ENCODE results near the gene PLD6.
"Not testable (repeated sequence)": the region's sequence is repeated elsewhere in the genome, so short reads cannot be mapped to it uniquely, and the experiment has no call there.

PLD6 gene

DNA sequence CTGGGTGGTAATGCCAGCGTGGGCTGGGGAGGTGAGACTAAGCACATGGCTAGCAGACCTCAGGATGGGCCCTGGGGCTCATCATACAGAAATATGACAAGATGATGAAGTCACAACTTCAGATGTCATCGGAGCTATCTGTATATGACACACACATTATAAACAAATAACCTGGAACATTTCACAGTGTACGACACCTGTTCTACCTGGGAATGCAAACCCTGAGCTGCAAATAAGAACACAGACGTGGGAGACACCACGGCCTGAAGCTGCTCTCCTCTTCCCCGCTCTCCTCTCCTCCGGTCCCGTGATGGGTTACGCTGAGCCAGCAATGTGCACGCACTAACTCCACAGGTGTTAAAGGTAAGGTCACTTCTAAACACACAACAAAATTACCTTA, 4.9 kb downstream of the PLD6 start:
- no peak for DNase-seq (ENCODE audit: low read depth)

DNA sequence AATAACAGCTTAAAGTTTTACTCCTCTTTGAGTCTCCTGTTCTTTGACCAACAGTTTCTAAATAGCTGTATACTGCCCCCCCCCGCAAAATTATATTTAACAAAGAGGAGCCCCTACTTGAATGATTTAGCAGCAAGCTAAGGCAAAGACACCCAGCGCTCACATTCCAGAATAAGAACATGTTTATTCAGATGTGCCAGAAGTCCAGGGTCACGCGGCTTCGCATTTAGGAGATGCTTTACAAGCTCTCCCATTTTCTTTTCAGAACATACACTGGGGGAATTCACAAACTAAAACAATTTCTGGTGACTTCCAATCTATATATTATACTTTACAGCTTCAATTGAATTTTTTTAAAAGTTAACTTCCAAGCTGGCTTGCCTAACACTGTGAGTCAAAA, 5.3 kb downstream of the PLD6 start:
- DNase-seq (ENCODE audit: low read depth): no peak

DNA sequence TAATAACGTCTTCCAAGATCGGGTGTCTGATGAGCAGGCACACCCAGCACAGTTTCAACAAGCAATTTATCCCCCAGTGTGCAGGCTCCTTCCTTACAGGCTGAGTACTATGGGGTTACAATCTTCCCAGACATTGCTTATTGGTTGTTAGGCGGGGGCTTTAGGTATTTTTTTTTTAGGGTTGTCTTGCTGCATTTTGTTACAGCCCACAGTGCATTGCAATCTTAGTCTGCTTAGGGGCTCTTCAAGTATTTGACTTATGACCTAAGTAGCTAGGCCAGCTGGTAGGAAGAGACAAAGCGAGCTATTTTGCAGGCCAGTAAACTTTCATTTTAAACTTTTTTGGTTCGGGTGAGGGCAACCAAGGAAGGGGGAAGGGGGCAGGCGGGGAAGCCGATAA, 5.8 kb downstream of the PLD6 start:
- DNase-seq (ENCODE audit: low read depth): no peak

DNA sequence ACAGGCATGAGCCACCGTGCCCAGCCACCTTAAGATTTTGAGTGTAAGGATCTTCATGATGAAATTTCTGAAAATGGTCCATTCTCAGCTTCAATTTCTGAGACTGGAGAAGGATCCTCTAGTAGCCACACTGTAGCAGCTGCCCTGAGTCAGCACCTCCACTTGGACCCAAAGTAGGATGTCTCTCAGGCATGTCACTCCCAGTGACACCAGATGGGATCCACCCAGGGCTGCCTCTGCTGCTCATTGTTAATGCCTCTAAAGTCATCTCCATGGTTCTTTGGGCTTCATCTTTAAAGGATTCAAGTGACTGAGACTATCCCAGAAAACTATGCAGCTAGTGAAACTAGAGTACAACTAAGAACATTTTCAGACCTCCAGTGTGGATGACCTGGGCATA, 7.9 kb downstream of the PLD6 start:
- DNase-seq (ENCODE audit: low read depth): no peak

DNA sequence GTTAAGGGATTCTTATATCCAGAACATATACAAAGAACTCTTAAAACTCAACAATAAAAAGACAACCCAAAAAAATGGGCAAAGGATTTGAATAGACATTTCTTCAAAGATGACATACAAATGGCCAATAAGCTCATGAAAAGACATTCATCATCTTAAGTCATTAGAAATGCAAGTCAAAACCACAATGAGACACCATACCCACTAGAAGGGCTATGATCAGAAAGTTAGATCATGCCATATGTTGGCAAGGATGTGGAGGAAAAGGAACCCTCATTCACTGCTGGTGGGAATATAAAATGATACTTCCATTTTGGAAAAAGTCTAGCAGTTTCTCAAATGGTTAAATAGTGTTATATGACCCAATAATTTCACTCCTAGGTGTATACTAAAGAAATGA, 9.4 kb downstream of the PLD6 start:
- DNase-seq (ENCODE audit: low read depth): no peak

DNA sequence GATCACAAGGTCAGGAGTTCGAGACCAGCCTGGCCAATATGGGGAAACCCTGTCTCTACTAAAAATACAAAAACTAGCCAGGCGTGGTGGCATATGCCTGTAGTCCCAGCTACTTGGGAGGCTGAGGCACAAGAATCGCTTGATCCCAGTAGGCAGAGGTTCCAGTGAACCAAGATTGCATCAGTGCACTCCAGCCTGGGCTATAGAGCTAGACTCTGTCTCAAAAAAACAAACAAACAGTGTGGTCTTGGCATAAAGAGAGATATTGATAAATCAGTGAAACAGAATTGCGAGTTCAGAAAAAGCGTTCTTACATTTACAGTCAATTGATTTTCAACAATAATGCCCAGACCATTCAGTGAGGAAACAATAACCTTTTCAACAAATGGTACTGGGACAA, 10.7 kb downstream of the PLD6 start:
- DNase-seq (ENCODE audit: low read depth): not testable (repeated sequence)

DNA sequence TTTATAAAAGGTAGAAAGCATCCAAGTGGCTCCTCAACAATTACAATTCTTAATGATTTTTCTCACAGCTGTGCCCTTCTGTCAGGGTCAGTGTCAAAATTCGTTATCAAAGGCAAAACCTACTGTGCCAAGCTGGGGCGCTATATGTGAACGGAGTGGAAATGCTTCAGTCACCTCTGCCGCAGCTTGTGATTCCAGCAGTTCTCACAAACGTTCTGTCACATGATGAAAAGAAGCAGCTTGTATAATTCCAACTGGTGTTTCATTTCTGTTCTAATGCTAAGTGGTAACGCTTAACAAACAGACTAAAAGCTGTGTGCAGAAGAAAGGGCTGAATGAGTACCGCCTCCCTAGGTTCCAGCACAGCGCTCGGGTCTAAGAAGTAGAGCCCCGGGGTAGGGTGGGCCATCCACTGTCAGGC, 14.2 kb downstream of the PLD6 start:
- DNase-seq (ENCODE audit: low read depth): no peak

DNA sequence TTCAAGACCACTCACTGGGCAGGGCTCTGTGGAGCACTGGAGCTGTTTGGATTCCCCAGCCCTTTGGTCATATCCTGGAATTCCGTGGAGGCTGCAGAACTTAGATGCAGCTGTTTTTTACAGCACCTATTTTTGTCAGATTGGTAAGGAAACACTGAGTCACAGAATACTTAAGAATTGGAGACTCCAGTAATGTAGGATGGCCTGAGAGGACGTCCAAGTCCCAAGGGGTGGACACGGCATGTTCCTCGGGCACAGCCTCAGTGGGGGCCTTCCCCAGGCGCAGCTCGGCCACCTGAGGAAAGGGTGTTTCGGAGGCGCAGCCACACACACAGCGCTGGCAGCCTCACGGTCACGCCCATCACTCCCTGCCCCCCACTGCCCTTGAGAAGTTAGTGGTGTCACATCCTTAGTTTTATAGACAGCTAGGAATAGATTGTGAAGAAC, 14.8 kb downstream of the PLD6 start:
- DNase-seq (ENCODE audit: low read depth): peak; percentile 62

DNA sequence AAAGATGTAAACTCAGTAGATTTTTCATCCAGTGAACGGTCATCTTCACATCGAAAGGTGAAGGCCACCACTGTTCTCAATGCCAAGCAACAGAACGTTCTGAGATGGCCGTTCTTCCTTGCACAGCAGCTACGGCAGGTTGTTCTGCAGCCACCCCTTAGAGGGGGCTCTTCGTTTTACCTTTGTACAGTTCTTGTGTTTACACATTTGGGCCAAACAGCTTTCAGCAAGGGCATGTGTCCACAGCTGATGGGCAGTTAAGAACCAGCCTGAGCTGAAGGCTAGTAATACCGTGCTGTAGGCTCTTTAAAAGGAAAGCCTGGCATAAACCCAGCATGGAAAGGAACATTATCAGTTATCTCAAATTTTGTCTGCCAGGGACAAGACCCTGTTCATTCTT, 15.9 kb downstream of the PLD6 start:
- DNase-seq (ENCODE audit: low read depth): no peak

DNA sequence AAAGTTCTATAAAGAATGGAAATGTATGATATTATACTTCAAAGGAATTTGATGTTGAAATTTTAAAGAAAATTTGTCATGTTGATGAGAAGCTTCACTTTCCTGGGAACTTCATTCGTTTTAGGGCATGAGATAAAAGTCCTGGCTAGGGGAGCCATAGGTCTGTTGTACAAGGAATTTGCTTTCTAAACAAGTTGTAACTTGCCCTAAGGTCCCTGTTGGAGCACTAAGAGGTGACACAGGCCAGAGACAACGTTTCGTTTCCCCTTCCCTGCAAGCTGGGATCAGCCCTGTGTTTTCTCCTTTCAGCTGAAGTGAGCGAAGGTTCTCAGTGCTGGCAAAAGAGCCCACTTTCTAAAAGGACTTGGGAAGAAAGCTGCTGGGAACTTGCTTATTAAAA, 16.6 kb downstream of the PLD6 start:
- DNase-seq (ENCODE audit: low read depth): no peak

DNA sequence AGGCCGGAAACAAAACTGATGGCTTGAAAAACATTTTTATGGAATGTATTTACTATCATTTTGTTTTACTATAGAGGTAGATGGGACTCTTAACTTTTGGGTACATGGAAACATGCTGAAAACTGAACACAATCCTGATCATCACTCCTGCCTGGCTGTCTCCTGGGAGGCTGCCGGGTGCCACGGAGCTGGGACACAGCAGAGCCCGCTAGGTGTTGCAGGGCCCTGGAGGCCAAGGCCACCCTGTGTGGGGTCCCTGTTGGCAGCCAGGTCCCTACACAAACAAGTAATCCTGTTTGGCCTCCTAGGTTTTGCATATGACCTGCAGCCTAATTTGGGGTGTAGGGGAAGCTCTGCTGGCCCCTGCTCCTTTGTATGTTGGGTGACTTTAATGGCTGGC, 17.5 kb downstream of the PLD6 start:
- no peak for DNase-seq (ENCODE audit: low read depth)

DNA sequence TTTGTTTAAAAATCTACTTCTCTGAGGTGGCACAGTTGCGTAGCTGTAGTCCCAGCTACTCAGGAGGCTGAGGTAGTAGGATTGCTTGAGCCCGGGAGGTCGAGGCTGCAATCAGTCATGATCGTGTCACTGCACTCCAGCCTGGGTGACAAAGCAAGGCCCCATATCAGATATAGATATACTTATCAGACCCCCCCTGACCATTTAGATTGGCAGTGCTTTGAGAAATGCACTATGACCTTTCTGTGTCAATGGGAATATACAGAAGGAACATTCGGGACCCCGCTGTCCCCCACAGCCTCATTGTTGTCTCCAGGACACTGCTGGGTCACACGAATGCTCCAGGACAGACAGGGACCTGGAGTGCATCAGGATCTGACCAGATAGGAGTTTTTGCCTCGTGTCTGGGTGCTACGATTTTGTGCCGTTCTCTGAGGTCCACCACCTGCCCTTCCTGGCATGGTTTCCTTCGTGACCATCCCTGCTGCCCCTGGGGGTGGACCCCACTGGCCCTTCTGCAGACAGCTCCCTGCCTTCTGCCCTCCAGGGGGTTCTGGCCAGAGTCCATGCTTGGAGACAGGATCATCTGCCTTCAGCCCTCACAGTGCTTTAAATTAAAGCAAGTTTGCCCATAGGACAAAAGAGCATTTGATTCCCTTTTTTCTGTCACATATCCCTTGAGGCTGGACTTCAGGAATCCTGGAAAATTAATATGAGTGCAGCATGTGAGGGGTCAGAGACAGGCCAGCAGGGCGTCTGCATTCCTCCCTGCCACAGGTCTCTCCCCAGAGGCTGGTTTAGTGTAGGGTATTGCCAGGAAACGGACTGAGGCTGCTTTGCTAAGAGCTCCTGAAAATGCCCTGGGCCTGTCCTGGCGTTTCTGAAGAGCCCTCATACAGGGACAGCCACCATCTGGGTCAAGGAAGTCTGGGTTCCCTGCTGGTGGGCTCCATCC, 19.3 kb downstream of the PLD6 start:
- DNase-seq (ENCODE audit: low read depth): no peak

DNA sequence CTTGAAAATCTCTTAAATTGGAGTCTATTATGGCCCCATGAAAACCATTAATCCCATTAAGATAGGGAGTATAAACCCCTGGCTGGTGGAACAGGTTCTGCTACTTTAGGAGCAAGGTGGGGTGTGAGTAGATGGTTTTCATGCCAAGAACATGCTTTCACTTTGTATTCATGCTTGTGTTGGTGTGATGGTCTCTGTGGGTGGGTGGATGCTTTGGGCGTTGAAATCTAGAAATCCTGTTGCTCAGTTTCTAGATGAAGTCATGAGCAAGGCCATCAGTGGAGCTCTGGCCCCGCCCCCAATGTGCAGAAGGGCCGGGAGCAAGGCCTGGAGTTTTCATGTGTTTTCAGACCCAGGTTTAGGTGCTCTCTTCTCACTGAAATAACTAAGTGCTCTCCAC, 20.1 kb downstream of the PLD6 start:
- no peak for DNase-seq (ENCODE audit: low read depth)

DNA sequence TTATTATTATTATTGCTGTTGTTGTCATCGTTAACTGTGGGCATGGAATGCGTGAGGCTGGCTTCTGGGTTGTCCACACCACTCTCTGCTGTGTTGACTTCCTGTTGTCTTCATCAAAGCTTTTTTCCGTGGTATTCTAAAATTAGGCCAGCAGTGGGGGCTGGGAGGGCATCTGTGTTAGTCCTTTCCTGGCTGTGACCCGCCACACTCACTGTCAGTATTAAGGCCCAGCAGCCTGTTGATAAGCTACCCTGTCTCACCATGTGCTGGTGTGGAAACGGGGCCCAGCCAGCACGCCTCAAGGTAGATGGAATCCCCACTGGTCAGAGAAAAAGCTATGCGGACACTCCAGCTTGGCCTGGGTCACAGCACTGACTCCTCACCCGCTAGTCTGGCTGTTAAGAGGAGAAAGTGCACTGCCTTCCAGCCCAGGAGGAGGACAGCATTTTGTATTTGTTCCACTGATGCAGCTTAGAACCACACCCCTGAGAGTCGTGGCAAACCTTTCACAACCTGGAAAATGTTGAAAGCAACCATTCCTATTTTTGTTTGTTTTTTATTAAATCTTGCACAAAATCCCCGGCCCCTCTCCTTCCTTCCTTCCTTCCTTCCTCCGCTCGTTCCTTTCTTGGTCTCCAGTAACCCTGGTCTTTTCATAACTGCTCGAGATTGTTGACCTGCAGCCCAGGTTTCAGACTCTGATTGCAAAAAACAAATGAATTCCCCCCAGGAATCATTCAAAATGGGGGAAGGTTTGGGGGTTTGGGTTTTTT, 21.0 kb downstream of the PLD6 start:
- not testable (repeated sequence) for DNase-seq (ENCODE audit: low read depth)

DNA sequence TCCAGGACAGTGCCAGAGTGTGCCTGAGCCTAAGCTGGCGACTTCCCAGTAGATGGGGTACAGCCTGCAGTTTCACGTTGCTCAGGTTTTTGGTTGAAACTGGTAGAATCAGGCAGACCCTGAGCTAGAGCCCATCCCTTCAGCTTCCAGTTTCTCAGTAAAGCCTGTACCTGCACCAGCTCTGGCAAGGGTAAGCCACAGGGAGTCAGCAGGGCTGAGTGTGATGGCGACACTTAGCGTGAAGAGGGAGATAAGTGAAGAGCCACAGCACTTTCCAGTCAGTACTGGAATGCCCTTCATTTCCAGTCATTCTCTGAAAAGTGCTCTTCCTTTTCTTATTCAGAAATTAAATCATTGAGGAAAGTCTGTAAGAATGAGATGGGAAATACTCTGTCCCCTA, 22.4 kb downstream of the PLD6 start:
- DNase-seq (ENCODE audit: low read depth): no peak

DNA sequence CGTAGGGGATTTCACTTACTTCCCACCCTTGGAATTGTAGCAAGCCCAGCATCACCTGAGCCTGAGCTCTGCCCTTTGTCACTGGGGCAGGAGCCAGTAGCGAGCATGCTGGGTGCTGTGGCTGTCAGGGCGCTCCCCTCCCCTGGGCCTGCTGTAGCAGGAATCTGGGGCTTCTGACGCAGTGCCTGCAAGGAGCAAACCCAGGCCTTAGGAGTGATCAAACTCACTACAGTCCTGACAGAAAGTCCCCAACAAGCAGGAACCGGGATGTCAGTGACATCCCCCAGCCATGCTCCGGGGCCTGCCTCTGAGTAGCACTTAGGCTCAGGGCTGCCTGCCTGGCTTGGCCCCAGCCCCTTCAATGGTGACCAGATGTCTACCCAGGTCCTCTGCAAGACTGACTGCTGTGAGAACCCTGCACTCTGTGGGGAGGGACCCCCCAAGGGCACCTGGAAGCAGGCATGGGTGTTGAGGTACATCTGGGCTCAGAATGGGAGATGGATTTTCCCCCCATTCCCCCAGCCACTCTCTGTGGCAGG, 23.5 kb downstream of the PLD6 start:
- DNase-seq (ENCODE audit: low read depth): no peak

DNA sequence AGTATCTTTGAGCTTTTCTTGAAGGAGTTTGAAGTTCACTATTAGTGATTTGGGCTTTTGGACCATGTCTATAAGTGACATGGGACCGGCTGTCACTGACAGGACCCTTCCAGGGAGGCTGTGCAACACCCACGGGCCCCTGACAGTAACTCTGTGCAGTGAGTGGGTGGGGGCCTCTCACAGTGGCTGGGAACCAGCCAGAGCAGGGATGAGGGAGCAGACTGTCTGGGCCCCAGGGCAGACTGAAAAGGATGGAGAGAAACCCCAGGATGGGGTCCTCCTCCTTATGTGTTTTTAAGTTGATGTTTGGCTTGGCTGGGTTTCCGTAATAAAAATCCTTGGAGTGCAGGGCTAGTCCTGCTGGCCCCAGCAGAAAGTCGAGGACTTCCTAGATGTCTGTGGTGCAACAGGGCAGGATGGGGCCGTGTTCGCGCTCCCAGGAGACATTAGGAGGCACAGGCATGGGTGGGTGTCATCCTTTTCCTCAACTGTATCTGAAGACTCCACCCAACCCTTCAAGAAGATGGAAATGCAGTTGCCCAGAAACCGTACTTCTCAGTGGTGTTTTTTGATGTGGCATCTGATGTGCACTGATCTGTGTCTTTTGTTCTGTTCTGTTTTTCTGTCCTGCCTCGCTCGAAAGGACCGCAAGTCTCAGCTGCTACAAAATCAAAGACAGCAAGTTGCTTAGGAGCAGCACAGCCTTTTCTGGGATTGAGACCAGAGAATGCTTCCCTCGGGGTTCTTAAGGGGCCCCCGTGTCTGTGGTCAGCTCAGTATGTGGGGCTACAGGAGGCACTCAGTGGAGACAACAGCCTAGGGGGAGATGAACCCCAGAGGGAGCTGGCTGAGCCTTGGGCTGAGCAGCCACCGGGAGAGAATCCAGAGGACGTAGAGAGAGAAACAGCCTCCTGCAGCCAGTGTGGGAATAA, 24.2 kb downstream of the PLD6 start:
- DNase-seq (ENCODE audit: low read depth): no peak

DNA sequence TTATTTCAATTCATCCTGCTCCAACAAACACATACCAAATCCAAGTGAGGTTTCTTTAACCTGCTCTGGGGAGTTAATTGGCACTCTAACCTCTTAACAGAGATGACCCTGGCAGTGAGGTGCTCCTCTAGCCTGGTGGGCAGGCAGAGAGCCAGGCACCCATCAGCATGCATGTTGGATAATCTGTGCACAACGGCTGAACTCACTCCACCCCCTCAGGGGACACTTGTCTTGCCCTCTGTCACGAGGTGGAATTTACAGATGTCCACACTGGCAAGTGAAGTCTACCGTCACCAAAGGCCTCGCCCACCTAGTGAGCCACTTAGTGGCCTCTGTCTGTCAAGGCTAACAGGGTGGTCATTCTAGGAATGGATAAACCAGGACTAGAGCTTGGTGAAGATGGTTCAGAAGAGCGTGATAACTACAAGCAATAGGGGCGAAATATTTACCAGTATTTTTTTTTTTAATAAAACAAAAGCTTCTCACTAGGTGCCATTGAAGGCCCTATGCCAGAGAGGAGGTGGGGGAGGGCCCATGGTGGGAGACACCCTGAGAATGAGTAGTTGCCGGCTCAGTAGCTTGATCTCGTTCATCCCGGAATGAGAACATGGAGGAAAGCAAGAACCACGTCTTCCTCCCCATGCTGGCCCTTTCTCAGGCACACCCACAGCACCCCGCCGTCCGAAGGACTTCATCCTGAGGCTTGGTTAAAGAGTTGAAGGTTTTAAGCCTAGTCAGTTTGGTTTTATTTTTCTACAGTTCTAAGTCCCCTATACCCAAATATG, 25.2 kb downstream of the PLD6 start:
- DNase-seq (ENCODE audit: low read depth): no peak

DNA sequence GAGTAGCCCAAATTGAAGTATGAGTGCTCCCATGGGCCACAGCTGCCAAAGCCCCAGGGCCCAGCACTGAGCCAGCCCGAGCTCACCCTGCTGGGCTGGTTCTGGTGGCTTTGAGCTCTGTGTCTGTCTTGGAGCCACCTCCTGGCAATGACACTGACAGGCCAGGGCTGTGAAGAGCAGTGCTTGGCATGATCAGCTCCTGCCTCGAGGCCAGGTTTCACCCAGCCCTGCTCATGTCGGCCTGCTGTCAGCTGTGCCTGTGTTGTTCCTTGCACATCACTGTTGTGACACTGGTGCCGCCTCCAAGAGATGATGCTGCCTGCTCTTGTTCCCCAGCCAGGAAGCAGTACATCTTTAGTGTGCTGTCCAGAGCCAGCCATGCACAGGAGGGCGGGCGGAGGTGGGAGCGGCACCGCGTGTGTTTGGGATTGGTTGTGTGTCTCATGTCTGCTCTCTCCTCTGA, 26.0 kb downstream of the PLD6 start:
- no peak for DNase-seq (ENCODE audit: low read depth)

DNA sequence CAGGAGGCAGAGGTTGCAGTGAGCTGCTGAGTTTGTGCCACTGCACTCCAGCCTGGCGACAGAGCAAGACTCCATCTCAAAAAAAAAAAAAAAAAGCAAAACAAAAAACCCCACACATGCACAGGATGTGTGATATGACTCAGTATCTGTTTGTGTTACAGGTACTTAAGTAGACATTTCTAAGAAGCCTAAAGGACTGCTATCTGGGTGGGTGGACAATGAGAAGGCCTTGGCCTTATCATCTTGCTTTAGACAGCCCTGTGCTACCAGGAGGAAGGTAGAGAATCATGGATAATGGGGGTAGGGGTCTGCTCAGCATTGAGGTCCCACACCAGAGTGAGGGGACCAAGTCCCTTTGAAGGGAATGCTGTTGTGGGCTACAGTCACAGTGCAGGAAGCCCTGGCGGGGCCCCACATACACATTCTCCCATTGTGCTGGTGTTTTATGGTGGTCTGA, 26.7 kb downstream of the PLD6 start:
- DNase-seq (ENCODE audit: low read depth): no peak

DNA sequence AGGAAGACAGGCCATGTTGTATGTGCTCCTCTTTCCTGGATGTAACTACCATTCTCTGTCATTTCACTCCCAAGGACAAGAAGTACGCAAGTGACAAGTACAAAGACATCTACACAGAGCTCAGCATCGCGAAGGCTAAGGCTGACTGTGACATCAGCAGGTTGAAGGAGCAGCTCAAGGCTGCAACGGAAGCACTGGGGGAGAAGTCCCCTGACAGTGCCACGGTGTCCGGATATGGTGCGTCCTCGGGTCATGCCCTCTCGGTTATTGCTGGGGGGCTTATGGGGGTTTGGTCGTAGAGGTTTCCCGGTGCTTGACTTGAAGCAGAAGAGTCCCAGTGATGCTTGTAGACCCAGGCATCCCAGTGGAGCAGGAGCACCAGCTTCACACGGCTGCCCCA, 29.0 kb downstream of the PLD6 start:
- no peak for DNase-seq (ENCODE audit: low read depth)
